PC-9 (cell line): ENCODE data around the gene SLC25A45. TPM values are rescaled to one million over a fixed set of nuclear protein-coding genes. Genes with fewer than 3 reads are reported as not detected.

Source experiments
- BruUV-seq: library from RNA; stranded (reverse); fragments of 400-500 nt; replicated peaks from 2 replicates; lab custom pipeline; 2021; lab: Mats Ljungman, UMichigan
- CTCF ChIA-PET: fragments of 300-600 bp; sonication (Branson Sonifier 250); formaldehyde crosslinking; loops from one replicate; lab custom pipeline; 2022; ENCODE audit warnings: antibody characterized with exemption; lab: Charles Lee
- POLR2A ChIA-PET: fragments of 300-600 bp; sonication (Branson Sonifier 250); formaldehyde crosslinking; loops from one replicate; lab custom pipeline; 2022; ENCODE audit warnings: antibody characterized with exemption; ENCODE audit not compliant: unreplicated experiment; lab: Charles Lee
- DNase-seq, 2 experiments: peaks; one replicate each; pipeline versions ENCODE4 v3.0.0 to v3.0.0-alpha.2; 2015 to 2022; ENCODE audit warnings: mixed read lengths in 1 of 2
- H2AFZ ChIP-seq: fragments of 200-600 bp; sonication (generic); 2 replicates; pipeline ENCODE4 v1.8.1; 2017; ENCODE audit warnings: antibody characterized with exemption
- H3F3A ChIP-seq: fragments of 200-600 bp; sonication (generic); 2 replicates; pipeline ENCODE4 v1.8.1; 2017; ENCODE audit warnings: antibody characterized with exemption, mild to moderate bottlenecking, low read depth; ENCODE audit not compliant: insufficient read depth
- H3K27ac ChIP-seq: fragments of 200-600 bp; sonication (generic); 2 replicates; pipeline ENCODE4 v1.6.1; 2016; ENCODE audit warnings: mixed run types
- H3K27me3 ChIP-seq: fragments of 200-600 bp; sonication (generic); 2 replicates; pipeline ENCODE4 v1.6.1; 2016; ENCODE audit warnings: low read depth, mixed run types; ENCODE audit not compliant: insufficient read depth
- H3K36me3 ChIP-seq: fragments of 200-600 bp; sonication (generic); 2 replicates; pipeline ENCODE4 v1.6.1; 2016; ENCODE audit warnings: low read depth, mixed run types
- H3K4me1 ChIP-seq: fragments of 200-600 bp; sonication (generic); replicated peaks from 2 replicates; pipeline ENCODE4 v1.6.1; 2016; ENCODE audit warnings: mixed run types; ENCODE audit not compliant: insufficient read depth
- H3K4me2 ChIP-seq: fragments of 200-600 bp; sonication (generic); 2 replicates; pipeline ENCODE4 v1.6.1; 2017; ENCODE audit warnings: mixed run types
- H3K4me3 ChIP-seq: fragments of 200-600 bp; sonication (generic); 2 replicates; pipeline ENCODE4 v1.6.1; 2016; ENCODE audit warnings: mixed run types
- H3K79me2 ChIP-seq: fragments of 200-600 bp; sonication (generic); 2 replicates; pipeline ENCODE4 v1.6.1; 2017; ENCODE audit warnings: low read depth, mixed run types
- H3K9me2 ChIP-seq: fragments of 200-600 bp; sonication (generic); 2 replicates; pipeline ENCODE4 v1.8.1; 2017; ENCODE audit warnings: mild to moderate bottlenecking; ENCODE audit not compliant: insufficient read depth
- H3K9me3 ChIP-seq: fragments of 200-600 bp; sonication (generic); 2 replicates; pipeline ENCODE4 v1.8.1; 2016; ENCODE audit warnings: low read depth; ENCODE audit not compliant: insufficient read depth
- H4K20me1 ChIP-seq: fragments of 200-600 bp; sonication (generic); 2 replicates; pipeline ENCODE4 v1.8.1; 2017; ENCODE audit not compliant: insufficient read depth
- CTCF ChIP-seq: fragments of 200-600 bp; sonication (generic); conservative IDR thresholded peaks from 2 replicates; pipeline ENCODE4 v1.6.1; 2017; ENCODE audit warnings: mixed run types, antibody characterized with exemption, mild to moderate bottlenecking, moderate library complexity
- EZH2 ChIP-seq: fragments of 200-600 bp; sonication (generic); IDR thresholded peaks from 2 replicates; pipeline ENCODE4 v1.8.0; 2017; ENCODE audit warnings: antibody characterized with exemption, low read depth
- intact Hi-C: fragments of 100-400 bp; cut with micrococcal nuclease; formaldehyde crosslinking; loops from one replicate; pipeline ENCODE4 v1.10.0; 2022; ENCODE audit not compliant: unreplicated experiment
- total RNA-seq: library from RNA; stranded (reverse); gene quantifications from 2 replicates; pipeline ENCODE4 v1.2.3, GENCODE V29; 2021

SLC25A45 gene
- total RNA-seq, 1 experiment from 2014 or later = 9.8 TPM

- Histone ChIP-seq H3F3A (peaks cover 17% of the 10 kb centered on the region), H4K20me1 (no peaks in the 10 kb centered on the region), H3K36me3 (no peaks in the 10 kb centered on the region), H3K4me2 (0 out of 2 replicates have a peak overlapping the region, but pooled peaks have one; percentile 100), H3K9me3 (no peaks in the 10 kb centered on the region), H3K27me3 (no peaks in the 10 kb centered on the region), H3K79me2 (peaks cover 12% of the 10 kb centered on the region; the same call in 1 of the 2 replicates), H3K27ac (no peak overlapping the region), H3K9me2 (no peaks in the 10 kb centered on the region), H2AFZ (no peak overlapping the region), H3K4me1 (peaks cover 37% of the 10 kb centered on the region), H3K4me3 (no peak overlapping the region)
- ChIA-PET POLR2A (no interaction called here), CTCF (no interaction called here)
- no TSS peak for BruUV-seq
- DNase-seq = no peak
- intact Hi-C loops = no loop called here
- no peak for TF ChIP-seq CTCF
- TF ChIP-seq EZH2 = no peak
Measured at GRCh38 chr11:65388731-65389130, 6.3 kb upstream of the SLC25A45 start.

GRCh38 chr11:65386307-65387140, 4.1 kb upstream of the SLC25A45 start, which contains the start of gene FRMD8:
TSS of gene FRMD8 (plus strand) at chr11:65386637. CDS start at chr11:65387037, 400 bp downstream.
- peak; percentile 66 to 90 for DNase-seq
- Histone ChIP-seq H3K27me3 (no peaks in the 10 kb centered on the region), H3K9me3 (no peaks in the 10 kb centered on the region), H3K4me3 (peak within 1 kb of the TSS; percentile 74), H3K9me2 (no peaks in the 10 kb centered on the region), H3K4me2 (peak within 1 kb of the TSS; percentile 100), H3F3A (peaks cover 37% of the 10 kb centered on the region), H3K79me2 (peaks cover 12% of the 10 kb centered on the region; the same call in 1 of the 2 replicates), H3K36me3 (no peaks in the 10 kb centered on the region), H3K4me1 (peaks cover 52% of the 10 kb centered on the region), H3K27ac (peak within 1 kb of the TSS; percentile 93), H2AFZ (peak within 1 kb of the TSS; percentile 83), H4K20me1 (no peaks in the 10 kb centered on the region)
- TSS peak; percentile 20 for BruUV-seq
- TF ChIP-seq CTCF (no peak), EZH2 (no peak)
- ChIA-PET POLR2A (interaction anchor here (0.7 kb wide), 1 partner anchor 85 kb away, joined by 3 read pairs; no protein-coding TSS in a partner anchor), CTCF (interaction anchor here (0.6 to 1.0 kb wide), 2 partner anchors 30 to 186 kb away, joined by 3 to 4 read pairs; no protein-coding TSS in a partner anchor)
- intact Hi-C loops = no loop called here

GRCh38 chr11:65384301-65384889, 1.9 kb upstream of the SLC25A45 start:
- ChIA-PET POLR2A (no interaction called here), CTCF (no interaction called here)
- H3K27me3 ChIP-seq = no peaks in the 10 kb centered on the region
- H3K36me3 ChIP-seq = no peaks in the 10 kb centered on the region
- no peak for TF ChIP-seq EZH2
- no peak for TF ChIP-seq CTCF
- H3F3A ChIP-seq = peaks cover 54% of the 10 kb centered on the region
- intact Hi-C loops = no loop called here
- no peaks in the 10 kb centered on the region for H3K9me2 ChIP-seq
- DNase-seq = no peak
- H3K4me3 ChIP-seq = no peak overlapping the region
- peak overlapping the region; percentile 83 for H3K4me2 ChIP-seq
- peak overlapping the region; percentile 93 for H3K27ac ChIP-seq
- no peaks in the 10 kb centered on the region for H4K20me1 ChIP-seq
- H3K4me1 ChIP-seq = peaks cover 71% of the 10 kb centered on the region
- no peaks in the 10 kb centered on the region for H3K9me3 ChIP-seq
- H3K79me2 ChIP-seq = peaks cover 19% of the 10 kb centered on the region; the same call in 1 of the 2 replicates
- H2AFZ ChIP-seq = no peak overlapping the region
- BruUV-seq = no TSS peak
